ENCODE results near the gene PTPRE.

- TF ChIP-seq USF2 (IDR thresholded peaks at IDR 0.05; ENCODE audit: borderline replicate concordance, low read depth, low read length): no peak
- no peak for TF ChIP-seq SRF (IDR thresholded peaks at IDR 0.05; ENCODE audit: low read depth in 2 of 2, low read length in 2 of 2)
- TF ChIP-seq TCF12 (IDR thresholded peaks at IDR 0.05; ENCODE audit: low read depth, low read length): no peak
- no peak for TF ChIP-seq CTCF (IDR thresholded peaks at IDR 0.05 in 2 of 3, conservative IDR thresholded peaks at IDR 0.05 in 1 of 3; ENCODE audit: control insufficient read depth in 2 of 3, extremely low read depth in 1 of 3, insufficient read depth in 1 of 3, low read depth in 3 of 3, low read length in 3 of 3)
Measured at GRCh38 chr10:128030498-128031072, 123.7 kb downstream of the PTPRE start.
